ENCODE measurements around the gene HS6ST2. TPM values are rescaled to one million over a fixed set of nuclear protein-coding genes. Genes with fewer than 3 reads are reported as not detected.
A peak's percentile ranks its signal among the peaks of the same experiment; 100 is the strongest.

The HS6ST2 gene
- total and polyA plus RNA-seq, 10 of the 15 experiments (the other 5 are each of a cell fraction or from before 2014, with no cell fraction given), result not detected

- Histone ChIP-seq H3K9me3 (replicated peaks; ENCODE audit: control insufficient read depth, insufficient read depth, low read length) (no peaks in the 10 kb centered on the region; the same call in 2 of the 3 replicates), H3K9ac (ENCODE audit: control insufficient read depth, insufficient read depth, low read length) (no peak overlapping the region), H3K79me2 (ENCODE audit: control insufficient read depth, insufficient read depth, low read length) (no peaks in the 10 kb centered on the region), H3K4me2 (ENCODE audit: control insufficient read depth, insufficient read depth) (no peak overlapping the region), H3K4me1 (ENCODE audit: control insufficient read depth, insufficient read depth, low read length) (no peaks in the 10 kb centered on the region), H3K36me3 (ENCODE audit: control insufficient read depth in 2 of 2, insufficient read depth in 2 of 2, low read length in 1 of 2) (no peaks in the 10 kb centered on the region), H2AFZ (ENCODE audit: control insufficient read depth, low read depth, low read length) (no peak overlapping the region), H3K4me3 (no peak overlapping the region), H3K27me3 (replicated peaks in 1 of 2; ENCODE audit: control insufficient read depth in 2 of 2, insufficient read depth in 2 of 2, low read length in 1 of 2) (no peaks in the 10 kb centered on the region), H4K20me1 (ENCODE audit: control insufficient read depth, insufficient read depth) (no peaks in the 10 kb centered on the region), H3K27ac (ENCODE audit: control insufficient read depth, insufficient read depth) (no peak overlapping the region)
- TF ChIP-seq CTCF (IDR thresholded peaks at IDR 0.05 in 2 of 3, conservative IDR thresholded peaks at IDR 0.05 in 1 of 3; ENCODE audit: control insufficient read depth in 2 of 3, extremely low read depth in 1 of 3, insufficient read depth in 1 of 3, low read depth in 3 of 3, low read length in 3 of 3) (peak; percentile 49 to 66 (median 58)), RAD21 (IDR thresholded peaks at IDR 0.05; ENCODE audit: insufficient read depth, low read depth, low read length) (peak; percentile 60), MAX (IDR thresholded peaks at IDR 0.05; ENCODE audit: low read depth, low read length) (no peak), SMC3 (IDR thresholded peaks at IDR 0.05; ENCODE audit: borderline replicate concordance, low read length) (peak; percentile 46), ZNF592 (IDR thresholded peaks at IDR 0.05) (no peak)
- intact Hi-C loops (cut with micrococcal nuclease; ENCODE audit: unreplicated experiment), result loop anchor here (10.0 kb wide), 2 partner anchors 170 to 670 kb away; no protein-coding TSS in a partner anchor
- in situ Hi-C loops (cut with MboI), result no loop called here
- ATAC-seq (no peak), FAIRE-seq (no peak), DNase-seq (ENCODE audit: low read depth, low spot score) (no peak)
- POLR2A ChIA-PET, result no interaction called here
- no TSS peak for BruUV-seq (replicated peaks)
- 0% methylated on average over 2 of the region's 2 CpGs for WGBS (ENCODE audit: insufficient coverage, insufficient replicate concordance, low lambda C conversion rate, missing lambda C conversion rate)
- CTCF ChIA-PET, result interaction anchor here (0.7 to 1.7 kb wide), 18 partner anchors 13 to 675 kb away, joined by 3 to 14 read pairs (median 4); no protein-coding TSS in a partner anchor
- RAD21 ChIA-PET (ENCODE audit: unreplicated experiment), result interaction anchor here (0.8 to 1.5 kb wide), 3 partner anchors 209 to 665 kb away, joined by 3 to 5 read pairs (median 3); no protein-coding TSS in a partner anchor
- SMC1A ChIA-PET (ENCODE audit: uncharacterized antibody, unreplicated experiment), result interaction anchor here (1.5 to 2.4 kb wide), 3 partner anchors 9 to 666 kb away, joined by 5 to 17 read pairs (median 5); no protein-coding TSS in a partner anchor
These were observed 46.6 kb upstream of the HS6ST2 start for GRCh38 chrX:133005042-133005441.

Measured in GM12878 (cell line).